HG03139 (cell line): Measurements from ENCODE around the gene BRSK1.

ENCODE experiments used
- ATAC-seq: cut with Tn5 transposase; IDR thresholded peaks from one replicate; pipeline ENCODE4 v1.9.1; 2021; ENCODE audit not compliant: unreplicated experiment

BRSK1 gene

DNA sequence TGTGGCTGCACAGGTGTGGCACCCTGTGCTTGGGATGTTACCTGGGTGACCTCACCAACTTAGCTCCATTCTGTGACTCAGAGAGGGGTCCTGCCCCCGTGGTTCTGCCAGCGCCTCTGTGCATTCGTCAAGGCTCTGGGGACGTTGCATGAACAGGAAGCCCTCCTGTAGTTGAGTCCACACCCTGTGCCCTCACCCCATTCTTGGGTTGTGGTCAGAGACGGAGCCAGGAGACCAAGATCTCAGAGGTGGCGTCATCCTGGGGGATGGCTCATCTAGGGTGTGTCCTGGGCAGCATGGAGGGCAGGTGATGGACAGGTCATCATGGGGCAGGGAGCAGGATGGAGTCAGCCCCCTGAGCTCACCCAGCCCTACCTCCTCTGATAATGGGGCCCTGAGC is 68.2 kb downstream of the BRSK1 start:
- no peak for ATAC-seq

DNA sequence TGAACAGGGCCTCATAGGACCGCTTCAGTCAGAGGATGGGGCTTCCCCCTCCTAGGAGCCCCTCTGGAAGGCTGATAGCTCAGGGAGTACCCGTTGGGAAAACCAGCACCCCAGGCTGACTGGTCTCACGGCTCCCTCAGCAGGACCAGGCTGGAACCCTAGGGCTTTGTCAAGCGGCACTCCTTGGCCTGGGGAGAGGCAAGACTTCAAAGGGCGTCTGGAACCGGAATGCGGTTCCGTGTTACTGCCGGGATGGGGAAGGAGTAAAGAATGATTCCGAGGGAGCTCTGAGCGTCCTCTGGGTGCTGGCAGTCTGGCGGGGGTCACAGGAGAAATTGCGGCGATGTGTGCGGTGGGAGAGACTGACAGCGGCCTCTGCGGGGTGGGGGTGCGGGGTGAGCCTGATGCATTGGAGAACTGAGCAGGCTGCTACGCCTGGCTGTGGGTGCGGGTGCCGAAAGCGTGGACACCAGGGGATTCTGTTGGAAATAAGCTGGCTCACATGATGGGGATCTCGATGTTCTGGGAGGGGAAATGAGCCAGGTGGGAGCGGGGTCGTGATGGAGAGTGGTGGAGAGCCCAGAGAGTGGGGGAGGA is 68.8 kb downstream of the BRSK1 start:
- no peak for ATAC-seq

- ATAC-seq = no peak
Observed at GRCh38 chr19:55353356-55353802, 69.6 kb downstream of the BRSK1 start.

DNA sequence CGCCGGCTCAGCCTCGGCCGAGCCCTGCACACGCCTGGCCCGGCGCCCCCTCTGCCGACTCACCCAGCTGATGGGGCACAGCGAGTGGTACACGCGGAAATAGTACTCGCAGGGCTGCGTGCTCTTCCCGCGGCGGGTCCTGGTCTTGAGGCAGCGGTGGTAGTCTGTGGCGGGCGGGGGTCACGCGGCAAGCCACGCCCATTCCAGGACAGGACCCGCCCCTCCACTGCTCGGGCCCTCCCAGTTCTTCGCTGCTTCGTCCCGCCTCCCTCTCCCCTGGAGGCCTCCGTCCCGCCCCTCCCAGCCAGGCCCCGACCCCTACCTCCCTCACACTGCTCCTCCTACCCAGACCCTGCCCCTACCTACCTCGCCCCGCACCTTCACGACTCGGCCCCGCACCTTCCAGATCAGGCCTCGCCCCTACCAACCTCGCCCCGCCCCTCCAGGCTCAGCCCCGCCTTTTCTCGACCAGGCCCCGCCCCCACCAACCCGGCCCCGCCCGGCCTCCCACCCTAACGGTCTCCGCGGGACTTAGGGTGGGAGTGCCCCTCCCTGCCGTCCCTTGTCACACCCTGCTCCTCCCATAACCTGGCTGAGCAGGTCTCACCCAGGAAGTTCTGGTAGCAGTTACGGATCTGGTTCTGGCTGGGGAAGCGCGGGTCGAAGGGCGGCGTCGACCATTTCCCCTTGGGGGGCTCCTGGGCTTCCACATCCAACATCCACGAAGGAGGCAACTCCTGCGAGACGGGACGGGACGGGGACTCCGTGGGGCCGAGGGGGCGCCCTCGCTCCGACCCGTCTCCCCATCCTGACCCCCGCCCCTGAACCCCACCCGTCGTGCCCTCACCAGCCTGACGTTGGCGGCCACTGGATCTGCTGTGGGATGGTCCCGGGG is 70.3 kb downstream of the BRSK1 start:
- no peak for ATAC-seq

DNA sequence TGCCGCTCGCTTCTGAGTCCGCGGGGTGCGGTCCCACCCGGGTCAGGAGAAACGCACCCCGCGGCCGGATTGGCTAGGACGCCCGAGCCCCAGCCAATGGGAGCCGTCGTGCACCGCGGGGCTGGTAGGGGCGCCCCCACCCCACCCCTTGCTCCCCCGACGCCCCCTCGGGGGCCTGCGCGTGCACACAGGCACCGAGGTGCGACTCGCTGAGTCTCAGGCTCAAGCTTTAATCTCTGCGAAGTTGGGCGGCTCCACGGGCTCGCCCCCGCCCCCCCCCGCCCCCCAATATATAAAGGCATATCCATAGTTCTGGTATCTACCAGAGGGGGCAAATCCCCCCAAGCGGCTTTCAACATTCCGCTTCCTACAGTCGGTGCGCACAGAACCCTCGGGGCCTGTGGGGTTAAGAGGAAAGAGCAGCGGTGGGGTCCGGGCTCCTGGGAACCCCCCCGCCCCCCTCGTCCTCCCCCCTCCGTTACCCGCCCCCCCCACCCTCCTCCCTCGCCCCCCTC is 71.0 kb downstream of the BRSK1 start, which contains the start of gene COX6B2:
Gene COX6B2, minus strand, starts transcription at position 22 of the 515 bp plus-strand sequence. CDS start 198 bp downstream, outside the sequence.
- ATAC-seq = no peak

DNA sequence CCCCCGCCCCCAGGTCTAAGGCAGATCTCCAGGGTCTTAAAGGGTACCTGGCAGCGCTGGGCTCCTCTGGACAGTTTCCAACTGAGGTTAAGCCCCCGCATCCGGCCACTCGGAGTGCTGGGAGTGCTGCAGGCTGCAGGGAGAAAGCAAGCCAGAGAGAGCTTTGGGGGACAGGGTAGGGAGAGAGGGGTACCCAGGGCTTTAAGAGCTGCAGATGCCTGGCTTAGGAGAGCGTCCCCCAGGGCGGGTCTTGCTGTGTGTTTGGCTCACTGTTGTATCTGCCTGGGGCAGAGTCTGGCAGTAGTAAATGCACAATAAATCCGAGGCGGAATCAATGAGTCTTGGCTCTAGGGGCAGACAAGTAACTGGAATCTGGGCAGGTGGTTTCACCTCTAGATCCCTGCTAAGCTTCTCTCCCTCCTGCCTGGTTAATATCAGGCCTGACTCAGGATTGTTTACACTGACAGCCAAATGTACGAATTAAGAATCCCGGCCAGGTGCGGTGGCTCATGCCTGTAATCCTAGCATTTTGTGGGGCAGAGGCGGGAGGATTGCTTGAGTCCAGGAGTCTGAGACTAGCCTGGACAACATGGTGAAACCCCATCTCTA is 71.5 kb downstream of the BRSK1 start:
- ATAC-seq = no peak

DNA sequence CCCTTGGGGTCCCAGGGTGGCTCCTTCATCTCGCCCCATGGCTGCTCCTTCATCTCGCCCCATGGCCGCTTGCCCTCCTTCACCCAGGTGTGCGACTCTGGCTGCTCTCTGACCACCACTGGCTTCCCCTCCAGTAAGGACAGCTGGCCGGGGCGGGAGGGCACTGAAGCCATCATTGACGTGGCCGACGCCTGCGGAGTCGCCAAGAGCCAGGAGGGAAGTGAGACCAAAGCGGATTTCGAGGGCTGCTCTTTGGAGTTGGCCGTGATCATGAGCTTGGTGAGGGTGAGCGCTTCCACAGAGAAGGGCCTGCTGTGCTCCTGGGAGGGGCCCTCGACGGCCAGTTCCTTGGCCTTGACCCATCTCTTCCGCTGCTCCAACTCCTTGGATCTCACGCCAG is 74.7 kb downstream of the BRSK1 start:
- ATAC-seq = no peak

- ATAC-seq = no peak
Observed at GRCh38 chr19:55358943-55359908, 75.4 kb downstream of the BRSK1 start.

DNA sequence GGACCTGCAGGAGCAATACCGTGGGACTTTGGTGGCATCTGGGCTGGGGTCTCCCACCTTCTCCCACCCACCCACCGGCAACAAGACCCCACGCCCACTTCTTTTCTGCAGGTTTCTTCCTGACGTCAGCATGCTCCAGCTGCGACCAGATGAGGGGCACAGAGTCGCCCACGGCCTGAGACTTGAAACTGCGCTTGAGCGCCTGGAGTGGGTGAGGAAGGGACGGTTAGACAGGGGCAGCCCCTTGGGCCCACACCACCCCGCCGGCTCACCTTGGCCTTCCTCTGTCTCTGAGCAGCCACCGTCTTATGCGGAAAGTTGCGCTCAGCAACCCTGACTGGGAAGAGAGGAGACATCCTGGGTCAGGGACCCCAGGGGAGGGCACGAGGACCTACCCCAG is 77.1 kb downstream of the BRSK1 start:
- ATAC-seq = no peak
